ENCODE data around the gene KIFC3.
"Not testable (repeated sequence)": the region's sequence is repeated elsewhere in the genome, so short reads cannot be mapped to it uniquely, and the experiment has no call there.

The KIFC3 gene

DNA sequence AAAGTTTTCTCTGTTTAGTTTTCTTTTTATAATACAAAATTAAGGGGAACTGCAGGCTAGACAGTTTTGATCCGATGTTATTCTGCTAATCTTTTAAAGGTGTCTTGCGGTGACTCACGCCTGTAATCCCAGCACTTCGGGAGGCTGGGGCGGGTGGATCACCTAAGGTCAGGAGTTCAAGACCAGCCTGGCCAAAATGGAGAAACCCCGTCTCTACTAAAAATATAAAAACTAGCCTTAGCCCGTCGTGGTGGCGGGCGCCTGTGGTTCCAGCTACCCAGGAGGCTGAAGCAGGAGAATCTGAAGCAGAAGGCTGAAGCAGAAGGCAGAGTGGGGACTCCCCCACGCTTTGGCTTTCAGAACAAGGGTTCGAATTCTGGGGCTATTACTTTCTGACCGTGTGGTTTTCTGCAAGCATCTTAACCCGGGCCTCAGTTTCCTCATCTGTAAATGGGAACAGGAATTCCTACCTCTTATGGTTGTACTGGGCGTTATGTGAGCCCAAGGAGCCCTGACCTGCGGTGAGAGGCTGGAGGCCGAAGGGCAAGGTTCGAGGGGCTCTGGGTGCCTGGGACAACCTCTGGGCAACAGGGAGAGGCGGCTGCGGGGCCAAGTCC is 67.9 kb downstream of the KIFC3 start:
- no peak for DNase-seq

DNA sequence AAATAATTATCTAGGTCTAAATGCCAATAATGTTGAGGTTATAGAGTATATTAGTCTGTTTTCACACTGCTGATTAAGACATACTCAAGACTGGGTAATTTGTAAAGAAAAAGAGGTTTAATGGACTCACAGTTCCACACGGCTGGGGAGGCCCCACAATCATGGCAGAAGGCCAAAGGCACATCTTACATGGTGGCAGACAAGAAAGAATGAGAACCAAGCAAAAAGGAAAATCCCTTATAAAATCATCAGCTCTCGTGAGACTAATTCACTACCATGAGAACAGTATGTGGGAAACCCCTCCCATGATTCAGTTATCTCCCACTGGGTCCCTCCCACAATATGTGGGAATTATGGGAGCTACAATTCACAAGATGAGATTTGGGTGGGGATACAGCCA is 69.6 kb downstream of the KIFC3 start:
- DNase-seq, result no peak

DNA sequence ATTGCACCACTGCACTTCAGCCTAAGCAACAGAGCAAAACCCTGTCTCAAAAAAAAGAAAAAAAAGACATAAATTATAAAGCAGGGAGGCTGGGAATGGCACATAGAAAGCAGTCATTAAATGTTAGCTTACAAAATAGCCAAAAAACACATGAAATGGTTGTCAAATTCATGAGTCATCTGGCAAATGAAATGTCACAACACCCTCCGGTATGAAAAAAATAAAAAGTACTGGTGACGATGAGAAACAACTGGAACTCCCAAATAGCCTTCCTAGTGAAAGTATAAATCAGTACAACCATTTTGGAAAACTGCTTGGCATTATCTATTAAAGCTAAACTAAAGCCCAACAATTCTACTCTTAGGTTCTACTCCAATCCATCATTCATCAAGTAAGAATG is 70.3 kb downstream of the KIFC3 start:
- DNase-seq, result no peak

DNA sequence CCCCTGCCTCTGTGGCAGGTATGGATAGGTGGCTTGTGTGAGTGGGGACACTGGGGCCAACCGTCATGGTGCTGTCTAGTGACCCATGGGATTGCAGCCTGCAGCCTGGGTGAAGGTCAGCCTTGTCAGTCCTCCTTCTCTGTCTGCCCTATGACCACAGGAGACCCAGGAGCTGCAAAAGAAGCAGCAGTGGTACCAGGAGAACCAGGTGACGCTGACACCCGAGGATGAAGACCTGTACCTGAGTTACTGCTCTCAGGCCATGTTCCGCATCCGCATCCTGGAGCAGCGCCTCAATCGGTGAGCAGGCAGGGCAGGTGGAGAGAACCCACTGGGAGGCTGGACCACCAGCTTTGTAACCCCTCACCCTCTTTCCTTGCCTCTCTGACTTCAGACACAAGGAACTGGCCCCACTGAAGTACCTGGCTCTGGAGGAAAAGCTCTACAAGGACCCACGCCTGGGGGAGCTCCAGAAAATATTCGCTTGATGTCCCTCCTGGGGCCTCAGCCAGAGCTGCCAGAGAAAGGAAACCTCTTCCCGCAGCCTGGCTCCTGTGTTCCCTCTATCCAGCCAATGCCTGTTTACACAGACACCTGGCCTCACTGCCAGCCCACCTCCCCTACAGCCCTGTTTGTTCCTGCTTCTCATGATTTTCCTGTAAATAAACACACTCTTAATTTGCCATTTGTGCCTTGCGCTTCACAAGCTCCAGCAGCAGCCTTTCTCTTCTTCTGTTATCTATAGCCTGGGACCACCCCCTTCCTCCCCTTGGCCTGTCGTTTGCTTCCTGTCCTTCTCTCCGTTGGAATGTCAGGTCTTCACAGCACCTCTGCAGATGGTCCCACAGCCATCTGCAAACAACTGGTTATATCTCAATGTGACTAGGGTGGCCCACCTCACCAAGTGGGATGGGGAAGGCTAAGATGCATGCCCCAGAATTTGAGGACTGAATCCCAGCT is 71.2 kb downstream of the KIFC3 start:
- no peak for DNase-seq

DNA sequence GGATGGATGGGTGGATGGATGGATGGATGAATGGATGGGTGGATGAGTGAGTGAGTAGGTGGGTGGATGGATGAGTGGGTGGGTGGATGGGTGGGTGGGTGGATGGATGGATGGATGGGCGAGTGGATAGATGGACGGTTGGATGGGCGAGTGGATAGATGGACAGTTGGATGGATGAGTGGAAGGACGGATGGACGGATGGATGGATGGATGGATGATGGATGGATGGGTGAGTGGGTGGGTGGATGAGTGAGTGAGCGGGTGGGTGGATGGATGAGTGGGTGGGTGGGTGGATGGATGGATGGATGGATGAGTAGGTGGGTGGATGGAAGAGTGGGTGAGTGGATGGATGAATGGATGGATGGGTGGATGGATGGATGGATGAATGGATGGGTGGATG is 72.4 kb downstream of the KIFC3 start:
- DNase-seq, result not testable (repeated sequence)

DNA sequence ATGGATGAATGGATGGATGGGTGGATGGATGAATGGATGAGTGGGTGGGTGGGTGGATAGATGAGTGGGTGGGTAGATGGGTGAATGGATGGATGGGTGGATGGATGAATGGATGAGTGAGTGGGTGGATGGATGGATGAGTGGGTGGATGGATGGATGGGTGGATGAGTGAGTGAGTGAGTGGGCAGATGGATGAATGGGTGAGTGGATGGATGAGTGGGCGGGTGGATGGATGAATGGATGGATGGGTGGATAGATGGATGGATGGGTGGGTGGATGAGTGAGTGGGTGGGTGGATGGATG is 73.2 kb downstream of the KIFC3 start:
- DNase-seq, result no peak

DNA sequence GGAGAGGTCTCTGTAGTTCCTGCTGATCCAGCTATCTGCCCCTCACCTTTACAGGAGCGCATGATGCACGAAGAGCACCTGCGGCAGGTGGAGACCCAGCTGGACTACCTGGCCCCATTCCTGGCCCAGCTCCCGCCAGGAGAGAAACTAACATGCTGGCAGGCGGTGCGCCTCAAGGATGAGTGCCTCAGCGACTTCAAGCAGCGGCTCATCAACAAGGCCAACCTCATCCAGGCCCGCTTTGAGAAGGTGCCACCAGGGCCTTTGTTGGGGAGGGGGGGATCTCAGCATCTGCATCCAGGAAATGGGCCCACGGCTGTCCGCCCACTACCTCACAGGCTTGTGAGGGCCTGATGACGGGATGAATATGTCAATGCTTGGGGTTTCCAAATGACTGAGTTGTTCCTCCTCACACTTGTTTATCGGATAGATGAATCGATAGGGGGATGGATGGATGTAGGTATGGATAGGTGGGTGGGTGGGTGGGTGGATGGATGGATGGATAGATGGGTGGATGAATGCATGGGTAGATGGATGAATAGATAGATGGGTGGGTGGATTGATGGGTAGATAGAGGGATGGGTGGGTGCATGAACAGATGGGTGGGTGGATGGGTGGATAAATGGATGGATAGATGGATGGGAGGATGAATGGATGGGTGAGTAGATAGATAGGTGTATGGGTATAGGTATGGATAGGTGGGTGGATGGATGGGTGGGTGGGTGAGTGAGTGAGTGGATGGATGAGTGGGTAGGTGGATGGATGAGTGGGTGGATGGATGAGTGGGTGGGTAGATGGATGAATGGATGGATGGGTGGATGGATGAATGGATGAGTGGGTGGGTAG is 73.7 kb downstream of the KIFC3 start:
- no peak for DNase-seq

DNA sequence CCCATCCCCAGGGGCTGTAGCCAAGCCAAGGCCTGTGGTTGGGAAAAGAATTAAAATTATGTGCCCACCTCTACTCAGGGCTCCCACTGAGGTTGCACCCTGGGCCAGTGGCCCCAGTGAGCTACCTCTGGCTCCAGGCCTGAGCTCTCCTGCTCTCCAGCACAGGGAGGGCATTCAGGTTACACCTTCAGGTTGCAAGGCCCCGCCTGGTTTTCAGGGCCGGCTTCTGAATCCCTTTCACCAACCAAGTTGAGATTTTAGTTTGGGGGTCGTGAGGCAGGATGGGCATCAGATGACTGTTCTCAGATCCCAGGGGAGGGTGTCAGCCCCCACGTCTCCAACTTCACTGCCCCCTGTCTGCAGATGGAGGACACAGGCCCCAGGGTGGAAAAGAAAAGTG is 74.7 kb downstream of the KIFC3 start:
- no peak for DNase-seq

DNA sequence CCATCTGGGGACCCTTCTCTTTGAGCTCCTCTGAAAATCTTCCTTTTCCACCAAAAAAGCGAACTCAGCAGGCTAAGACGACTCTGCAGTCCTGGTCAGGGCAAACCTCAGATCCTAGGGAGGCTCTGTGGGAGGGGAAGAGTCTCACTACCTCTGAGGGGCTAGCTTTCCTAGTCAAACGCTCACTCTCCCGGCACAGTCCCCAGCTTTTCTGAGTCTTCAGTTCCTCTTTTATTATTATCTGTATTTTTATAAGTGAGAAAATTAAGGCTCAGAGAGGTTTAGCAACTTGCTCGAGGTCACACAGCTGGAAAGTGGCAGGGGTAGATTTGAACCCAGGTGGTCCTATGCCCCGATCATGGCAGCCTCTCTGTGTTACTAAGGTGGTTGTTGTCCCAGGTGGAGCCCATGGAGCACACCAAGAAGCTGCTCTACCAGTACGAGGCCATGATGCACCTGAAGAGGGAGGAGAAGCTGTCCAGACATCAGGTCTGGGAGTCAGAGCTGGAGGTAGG is 75.8 kb downstream of the KIFC3 start:
- no peak for DNase-seq

DNA sequence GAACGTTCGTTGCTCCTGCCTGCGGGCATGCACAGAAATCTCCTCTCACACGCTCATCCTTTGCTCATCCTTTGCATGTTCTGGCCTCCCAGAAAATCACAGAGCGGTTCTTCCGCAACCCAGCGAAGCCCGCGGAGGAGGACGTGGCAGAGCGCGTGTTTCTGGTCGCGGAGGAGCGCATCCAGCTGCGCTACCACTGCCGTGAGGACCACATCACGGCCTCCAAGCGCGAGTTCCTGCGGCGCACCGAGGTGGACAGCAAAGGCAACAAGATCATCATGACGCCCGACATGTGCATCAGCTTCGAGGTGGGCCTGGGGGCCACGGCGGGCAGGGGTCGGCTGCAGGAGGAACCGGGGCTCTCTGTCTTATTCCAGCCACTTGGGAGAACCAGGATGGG is 76.3 kb downstream of the KIFC3 start:
- DNase-seq, result no peak

DNA sequence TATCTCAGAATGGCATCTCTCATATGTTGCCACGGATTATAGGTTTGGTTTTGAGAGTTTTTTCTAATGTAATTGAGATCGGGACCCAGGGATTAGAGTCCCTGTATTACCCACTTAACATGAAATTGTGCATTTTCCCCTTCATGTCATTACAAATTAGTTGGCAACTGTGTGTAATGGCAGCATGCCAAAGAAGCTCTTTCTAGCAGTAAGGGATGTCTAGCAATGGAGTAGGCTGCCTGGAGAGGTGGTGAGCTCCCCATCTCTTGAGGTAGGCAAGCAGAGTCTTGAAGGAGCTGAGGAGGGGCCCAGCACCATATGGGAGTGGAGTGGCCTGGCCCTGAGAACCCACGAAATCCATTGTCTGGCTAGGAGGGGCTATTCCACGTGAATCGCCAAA is 76.7 kb downstream of the KIFC3 start:
- DNase-seq, result no peak

DNA sequence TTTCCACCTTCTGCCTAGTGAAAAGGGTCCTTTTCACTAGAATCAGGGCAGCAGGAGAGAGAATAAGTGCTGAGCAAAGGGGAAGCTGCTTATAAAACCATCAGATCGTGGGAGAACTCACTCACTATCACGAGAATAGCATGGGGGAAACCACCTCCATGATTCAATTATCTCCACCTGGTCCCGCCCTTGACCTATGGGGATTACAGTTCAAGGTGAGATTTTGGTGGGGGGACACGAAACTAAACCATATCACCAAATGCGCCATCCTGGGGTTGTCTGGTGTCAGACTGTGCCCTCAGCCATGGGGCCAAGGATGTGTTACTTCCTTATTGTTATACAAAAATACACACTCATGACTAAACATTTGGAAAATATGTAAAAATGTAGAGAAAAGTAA is 77.1 kb downstream of the KIFC3 start:
- no peak for DNase-seq

DNA sequence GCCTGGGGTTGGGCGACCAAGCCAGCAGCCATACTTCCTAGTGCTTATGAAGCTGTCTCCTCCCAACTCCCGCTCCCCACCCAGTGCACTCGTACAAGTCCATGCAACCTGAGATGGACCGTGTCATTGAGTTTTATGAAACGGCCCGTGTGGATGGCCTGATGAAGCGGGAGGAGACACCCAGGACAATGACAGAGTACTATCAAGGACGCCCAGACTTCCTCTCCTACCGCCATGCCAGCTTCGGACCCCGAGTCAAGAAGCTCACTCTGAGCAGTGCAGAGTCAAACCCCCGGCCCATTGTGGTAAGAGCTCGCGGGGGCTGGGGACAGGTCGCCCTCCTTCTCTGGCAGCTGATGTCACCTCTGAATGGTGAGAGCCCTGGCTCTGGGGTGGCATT is 77.8 kb downstream of the KIFC3 start:
- no peak for DNase-seq

DNA sequence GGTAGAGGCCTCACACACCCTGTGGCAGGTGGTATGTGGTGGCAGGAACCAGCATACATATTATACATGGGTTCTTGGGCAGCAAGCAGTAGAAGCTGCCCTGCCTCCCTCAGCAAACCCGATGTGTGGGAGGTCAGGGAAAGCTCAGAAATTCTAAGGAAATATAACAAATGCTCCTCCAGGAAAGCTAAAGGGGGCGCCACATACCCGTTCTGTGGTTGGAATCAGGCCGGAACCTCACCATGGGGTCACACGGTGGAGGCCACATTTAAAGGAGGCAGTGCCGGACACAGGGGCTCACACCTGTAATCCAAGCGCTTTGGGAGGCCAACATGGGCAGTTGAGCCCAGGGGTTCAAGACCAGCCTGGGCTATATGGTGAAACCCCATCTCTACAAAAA is 79.1 kb downstream of the KIFC3 start:
- no peak for DNase-seq

DNA sequence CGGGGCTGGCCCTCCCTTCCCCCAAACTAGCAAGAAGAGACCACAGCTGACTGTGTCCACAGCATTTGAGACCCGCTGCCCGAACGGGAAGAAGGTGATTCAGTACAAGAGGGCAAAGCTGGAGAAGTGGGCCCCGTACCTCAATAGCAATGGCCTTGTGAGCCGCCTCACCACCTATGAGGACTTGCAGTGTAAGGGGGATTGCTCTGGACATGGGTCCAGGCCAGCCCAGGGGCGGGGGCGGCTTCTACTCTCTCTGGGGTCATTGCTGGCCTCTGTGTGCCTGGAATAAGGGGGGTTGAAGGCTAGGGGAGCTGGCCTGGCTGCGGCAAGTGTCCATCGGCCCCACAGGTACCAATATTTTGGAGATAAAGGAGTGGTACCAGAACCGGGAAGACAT is 79.6 kb downstream of the KIFC3 start:
- no peak for DNase-seq

DNA sequence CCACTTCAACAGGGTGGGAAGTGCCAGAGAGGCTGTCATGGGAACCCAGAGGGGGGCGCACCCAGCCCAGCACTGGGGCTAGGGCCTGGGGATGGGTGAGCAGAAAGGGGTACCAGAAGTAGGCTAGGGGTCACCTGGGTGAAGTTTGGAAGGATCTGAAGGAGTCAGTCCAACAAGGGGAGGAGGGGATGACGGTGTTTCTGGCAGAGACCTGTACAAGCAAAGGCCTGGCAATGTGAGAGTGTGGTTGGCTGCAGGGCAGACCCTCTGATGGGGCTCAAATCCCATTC is 80.1 kb downstream of the KIFC3 start:
- DNase-seq, result no peak

DNA sequence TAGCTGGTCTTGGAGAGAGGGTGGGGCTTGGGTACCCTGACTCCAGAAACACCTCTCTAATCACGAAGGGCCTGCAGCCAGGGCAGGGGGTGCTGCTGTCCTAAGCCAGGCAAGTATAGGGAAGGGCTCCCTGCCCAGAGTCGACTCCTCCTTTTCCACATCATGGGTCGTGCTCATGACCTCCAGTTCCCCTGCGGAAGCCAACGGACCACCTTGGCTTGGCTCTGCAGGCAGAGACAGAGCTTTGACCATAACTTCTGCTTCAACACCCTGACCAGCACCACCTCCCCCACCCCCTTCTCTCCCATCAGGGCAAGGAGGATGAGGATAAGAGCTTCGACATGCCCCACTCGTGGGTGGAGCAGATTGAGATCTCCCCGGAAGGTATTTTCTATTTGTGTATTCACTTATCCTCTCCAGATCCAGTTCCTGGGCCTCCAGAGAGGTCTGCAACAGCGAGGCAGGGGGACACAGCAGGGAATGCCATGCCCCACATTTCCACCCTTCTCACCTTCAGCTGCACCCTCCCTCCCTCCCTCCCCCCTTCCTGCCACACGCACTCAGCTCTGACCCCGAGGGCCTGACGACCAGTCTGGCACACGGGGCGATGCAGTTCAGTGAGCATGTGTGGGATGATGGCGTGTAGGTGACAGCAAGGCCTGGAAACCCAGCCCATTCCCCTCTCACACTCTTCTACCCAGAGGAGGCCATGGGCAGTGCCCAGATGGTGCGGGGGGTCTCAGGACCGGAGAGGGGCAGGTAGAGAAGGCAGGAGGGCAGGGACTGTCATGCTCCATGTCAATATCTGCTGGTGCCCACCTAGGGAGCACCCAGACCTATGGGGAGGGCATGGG is 80.7 kb downstream of the KIFC3 start:
- DNase-seq, result no peak

DNA sequence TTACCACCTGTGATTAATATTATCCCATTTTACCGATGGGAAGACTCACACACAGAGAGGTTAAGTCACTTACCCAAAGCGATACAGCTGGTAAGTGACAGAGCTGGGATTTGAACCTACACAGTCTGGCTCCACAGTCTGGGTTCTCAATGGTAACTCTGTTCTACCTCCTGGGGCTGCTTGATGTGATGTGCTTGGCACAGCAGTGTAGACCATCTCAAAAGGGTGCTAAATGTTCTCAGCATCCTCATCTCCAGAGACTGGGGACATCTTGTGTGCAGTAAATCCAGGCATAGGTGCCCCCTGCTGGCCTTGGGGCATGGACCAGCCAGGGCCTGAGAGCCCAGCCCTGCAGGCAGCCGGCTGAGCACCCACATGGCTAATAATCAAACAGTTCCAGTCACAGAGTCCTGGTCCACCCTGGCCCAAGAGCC is 82.1 kb downstream of the KIFC3 start:
- no peak for DNase-seq

DNA sequence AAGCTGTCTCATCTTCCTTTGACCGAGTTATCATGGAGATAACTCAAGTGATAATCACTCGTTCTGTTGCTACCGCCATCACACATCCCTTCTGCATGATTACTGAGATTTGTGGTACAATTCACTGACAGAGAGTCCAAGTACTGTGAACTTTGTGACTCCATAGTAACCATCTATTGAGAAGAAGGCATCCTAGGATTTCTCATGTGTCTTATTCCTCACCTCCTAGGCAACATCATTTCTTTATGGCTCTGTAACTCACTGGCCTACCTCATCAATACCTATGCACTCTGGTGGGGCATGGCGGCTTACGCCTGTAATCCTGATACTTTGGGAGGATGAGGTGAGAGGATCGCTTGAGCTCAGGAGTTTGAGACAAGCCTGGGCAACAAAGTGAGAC is 88.2 kb downstream of the KIFC3 start:
- DNase-seq, result no peak

DNA sequence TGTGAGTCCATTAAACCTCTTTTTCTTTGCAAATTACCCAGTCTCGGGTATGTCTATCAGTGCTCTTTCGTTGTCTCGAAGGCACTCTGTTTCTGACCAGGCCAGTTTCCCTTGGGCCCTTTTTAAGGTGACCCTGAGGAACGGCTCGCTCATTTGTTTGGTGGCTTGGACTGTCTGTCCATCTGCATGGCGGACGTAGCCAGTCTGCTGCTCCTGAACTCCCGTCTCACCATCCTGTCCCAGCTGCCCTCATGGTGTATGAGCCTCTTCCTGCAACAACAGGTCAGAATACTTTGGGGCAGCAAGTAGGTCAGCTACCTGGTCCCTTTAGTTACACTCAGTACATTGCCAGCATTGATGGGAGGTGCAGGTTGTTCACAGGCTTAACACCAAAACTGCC is 88.7 kb downstream of the KIFC3 start:
- no peak for DNase-seq

DNA sequence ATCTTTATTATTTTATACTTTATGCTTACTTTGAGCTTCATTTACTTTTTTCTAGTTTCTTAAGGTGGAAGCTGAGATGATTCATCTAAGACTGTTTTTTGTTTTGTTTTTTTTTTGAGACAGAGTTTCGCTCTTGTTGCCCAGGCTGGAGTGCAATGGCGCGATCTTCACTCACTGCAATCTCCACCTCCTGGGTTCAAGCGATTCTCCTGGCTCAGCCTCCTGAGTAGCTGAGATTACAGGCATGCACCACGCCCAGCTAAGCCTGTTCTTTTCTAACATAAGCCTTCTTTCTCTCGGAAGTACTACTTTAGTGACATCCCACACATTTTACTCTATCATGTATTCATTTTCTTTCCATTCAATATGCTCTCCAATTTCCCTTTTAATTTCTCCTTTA is 89.7 kb downstream of the KIFC3 start:
- not testable (repeated sequence) for DNase-seq

DNA sequence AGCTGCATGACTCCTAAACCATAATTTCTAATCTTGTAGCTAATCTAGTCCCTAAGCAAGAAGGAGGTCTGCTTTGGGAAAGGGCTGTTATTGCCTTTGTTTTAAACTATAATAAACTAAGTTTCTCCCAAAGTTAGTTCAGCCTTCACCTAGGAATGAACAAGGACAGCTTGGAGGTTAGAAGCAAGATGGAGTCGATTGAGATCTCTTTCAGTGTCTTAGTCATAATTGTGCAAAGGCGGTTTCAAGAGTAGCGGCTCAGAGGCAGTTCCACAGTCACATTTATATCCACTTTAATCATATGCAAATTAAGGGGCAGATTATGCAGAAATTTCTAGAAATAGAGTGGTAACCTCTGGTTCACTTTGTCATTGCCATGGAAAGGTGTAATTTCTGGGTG is 90.3 kb downstream of the KIFC3 start:
- DNase-seq, result no peak

DNA sequence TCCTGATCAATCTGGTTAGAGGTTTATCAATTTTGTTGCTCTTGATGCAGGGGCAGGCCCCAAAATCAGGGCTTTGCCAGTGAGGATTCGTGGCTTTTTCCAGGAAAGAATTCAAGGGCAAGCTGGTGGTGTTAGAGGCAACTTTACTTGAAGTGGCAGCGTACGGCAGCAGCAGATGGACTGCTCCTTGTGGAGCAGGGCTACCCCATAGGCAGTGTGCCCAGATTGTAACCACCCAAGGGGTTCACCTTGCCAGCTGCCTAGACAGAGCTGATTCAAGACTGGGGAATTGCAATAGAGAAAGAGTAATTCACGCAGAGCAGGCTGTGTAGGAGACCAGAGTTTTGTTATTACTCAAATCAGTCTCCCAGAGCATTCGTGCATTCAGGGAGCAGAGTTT is 90.9 kb downstream of the KIFC3 start:
- DNase-seq, result no peak

Measured in NCI-H1417 treated with DMSO at 0.1 percent for 48 hours (cell line).